Adipose tissue (tissue), 3 donors: ENCODE measurements around the gene SUSD4. TPM values are rescaled to one million over a fixed set of nuclear protein-coding genes. Genes with fewer than 3 reads are reported as not detected.

Experiments
- H3K27ac ChIP-seq: one replicate; pipeline ENCODE4 v1.5.1; 2013; ENCODE audit warnings: low read depth, low read length
- WGBS, 3 donors: extraction: QIAGEN DNeasy Blood & Tissue Kit; methylation state at CpG; one replicate each; pipeline ENCODE4 v1.1.7; 2013; 5-methylcytosine and 5-hydroxymethylcytosine counted together
- polyA plus RNA-seq, 3 donors: library from polyadenylated mRNA; stranded (reverse); fragments of 200-250 nt; gene quantifications; one replicate each; pipeline ENCODE4 v1.2.3, GENCODE V29; 2013
- donor health status: healthy with polysubstance abuse.
- donor health status: Bipolar disorder and iron deficiency.
- donor health status: healthy.

SUSD4 gene
- polyA plus RNA-seq, 3 donors = 0.91 to 6.8 (median 5.6) TPM

GRCh38 chr1:223364685-223365382 lies 858 bp upstream of the SUSD4 start:
- WGBS, 3 donors = 1 to 3% (median 2%) methylated on average over 41 to 55 of the region's 55 CpGs
- no peak overlapping the region for H3K27ac ChIP-seq

- H3K27ac ChIP-seq = no peak overlapping the region
Observed at GRCh38 chr1:223363057-223363855, 720 bp downstream of the SUSD4 start.

GRCh38 chr1:223358826-223359225 lies 5.2 kb downstream of the SUSD4 start:
- no peak overlapping the region for H3K27ac ChIP-seq
- WGBS, 3 donors = 88 to 96% (median 89%) methylated on average over 3 of the region's 3 CpGs

More at GRCh38 chr1:223363057-223363855, 720 bp downstream of the SUSD4 start:
- WGBS, 3 donors = 1 to 5% (median 2%) methylated on average over 32 to 44 of the region's 44 CpGs

GRCh38 chr1:223355699-223356098 lies 8.3 kb downstream of the SUSD4 start:
- WGBS, 3 donors = 87 to 89% (median 88%) methylated on average over 2 of the region's 2 CpGs

GRCh38 chr1:223353939-223354338 lies 10.0 kb downstream of the SUSD4 start:
- 67 to 70% (median 69%) methylated on average over 6 of the region's 6 CpGs for WGBS, 3 donors
- H3K27ac ChIP-seq = no peak overlapping the region

More at GRCh38 chr1:223355699-223356098, 8.3 kb downstream of the SUSD4 start:
- H3K27ac ChIP-seq = no peak overlapping the region

GRCh38 chr1:223352944-223353343 lies 11.0 kb downstream of the SUSD4 start:
- H3K27ac ChIP-seq = no peak overlapping the region
- 55 to 76% (median 60%) methylated on average over 7 of the region's 7 CpGs for WGBS, 3 donors

GRCh38 chr1:223350361-223350908 lies 13.5 kb downstream of the SUSD4 start:
- no peak overlapping the region for H3K27ac ChIP-seq
- 59 to 85% (median 82%) methylated on average over 5 of the region's 5 CpGs for WGBS, 3 donors

- H3K27ac ChIP-seq = no peak overlapping the region
- 95 to 97% (median 96%) methylated on average over 3 of the region's 3 CpGs for WGBS, 3 donors
Observed at GRCh38 chr1:223349241-223349640, 14.7 kb downstream of the SUSD4 start.

GRCh38 chr1:223348439-223348838 lies 15.5 kb downstream of the SUSD4 start:
- 80 to 89% (median 81%) methylated on average over 2 of the region's 2 CpGs for WGBS, 3 donors
- H3K27ac ChIP-seq = no peak overlapping the region

- no peak overlapping the region for H3K27ac ChIP-seq
- 84 to 96% (median 94%) methylated on average over 4 of the region's 4 CpGs for WGBS, 3 donors
Observed at GRCh38 chr1:223347583-223347982, 16.4 kb downstream of the SUSD4 start.

GRCh38 chr1:223346311-223346710 lies 17.7 kb downstream of the SUSD4 start:
- H3K27ac ChIP-seq = no peak overlapping the region
- 81 to 88% (median 85%) methylated on average over 4 of the region's 4 CpGs for WGBS, 3 donors

GRCh38 chr1:223345720-223346119 lies 18.3 kb downstream of the SUSD4 start:
- H3K27ac ChIP-seq = no peak overlapping the region
- 77 to 83% (median 83%) methylated on average over 4 of the region's 4 CpGs for WGBS, 3 donors

GRCh38 chr1:223344491-223344890 lies 19.5 kb downstream of the SUSD4 start:
- H3K27ac ChIP-seq = no peak overlapping the region

GRCh38 chr1:223343692-223344091 lies 20.3 kb downstream of the SUSD4 start:
- no peak overlapping the region for H3K27ac ChIP-seq
- WGBS, 3 donors = 25 to 34% (median 27%) methylated on average over 3 of the region's 3 CpGs

More at GRCh38 chr1:223344491-223344890, 19.5 kb downstream of the SUSD4 start:
- WGBS, 3 donors = 39 to 67% (median 57%) methylated on average over 6 of the region's 6 CpGs

- WGBS, 3 donors = 57 to 64% (median 60%) methylated on average over 7 of the region's 7 CpGs
Observed at GRCh38 chr1:223341121-223341520, 22.9 kb downstream of the SUSD4 start.

GRCh38 chr1:223340637-223341036 lies 23.3 kb downstream of the SUSD4 start:
- H3K27ac ChIP-seq = no peak overlapping the region
- 57 to 83% (median 77%) methylated on average over 3 of the region's 3 CpGs for WGBS, 3 donors

More at GRCh38 chr1:223341121-223341520, 22.9 kb downstream of the SUSD4 start:
- H3K27ac ChIP-seq = no peak overlapping the region

- no peak overlapping the region for H3K27ac ChIP-seq
- 82 to 92% (median 90%) methylated on average over 7 of the region's 7 CpGs for WGBS, 3 donors
Observed at GRCh38 chr1:223339861-223340260, 24.1 kb downstream of the SUSD4 start.

GRCh38 chr1:223338811-223339746 lies 24.9 kb downstream of the SUSD4 start:
- WGBS, 3 donors = 78 to 93% (median 84%) methylated on average over 12 of the region's 12 CpGs
- H3K27ac ChIP-seq = no peak overlapping the region
